GM19239 (cell line): ENCODE data around the gene DDN.

Experiments
- DNase-seq: peaks from one replicate; pipeline ENCODE4 v3.0.0; 2011; ENCODE audit warnings: low spot score; ENCODE audit not compliant: insufficient read length
- FAIRE-seq: peaks from 2 replicates; lab custom pipeline; 2011; peaks lifted over from hg19 to GRCh38; lab: Jason Lieb, UNC

Gene DDN

GRCh38 chr12:48999371-49000131 is at the start of gene DDN:
Gene DDN (minus strand): TSS chr12:48999375. CDS start chr12:48999287, 88 bp downstream.
- FAIRE-seq, result peak; percentile 4
- DNase-seq, result no peak

- DNase-seq, result no peak
- no peak for FAIRE-seq
Observed at GRCh38 chr12:49048953-49049352, 49.8 kb upstream of the DDN start.

GRCh38 chr12:49046129-49046895 is 47.1 kb upstream of the DDN start:
- DNase-seq (no peak), FAIRE-seq (no peak)

GRCh38 chr12:49044660-49045059 is 45.5 kb upstream of the DDN start:
- FAIRE-seq (no peak), DNase-seq (no peak)

- DNase-seq (peak; percentile 77), FAIRE-seq (peak; percentile 52)
Observed at GRCh38 chr12:49043856-49044258, 44.7 kb upstream of the DDN start.

GRCh38 chr12:49043241-49043640 is 44.1 kb upstream of the DDN start:
- FAIRE-seq (no peak), DNase-seq (no peak)

- DNase-seq, result no peak
- FAIRE-seq, result no peak
Observed at GRCh38 chr12:49041881-49042484, 42.8 kb upstream of the DDN start.

- DNase-seq, result no peak
Observed at GRCh38 chr12:49041036-49041880, 42.1 kb upstream of the DDN start.

GRCh38 chr12:49040364-49040855 is 41.2 kb upstream of the DDN start:
- no peak for DNase-seq
- no peak for FAIRE-seq

More at GRCh38 chr12:49041036-49041880, 42.1 kb upstream of the DDN start:
- no peak for FAIRE-seq

- FAIRE-seq (no peak), DNase-seq (no peak)
Observed at GRCh38 chr12:49039421-49040363, 40.5 kb upstream of the DDN start.

- FAIRE-seq (no peak), DNase-seq (no peak)
Observed at GRCh38 chr12:49038291-49038955, 39.2 kb upstream of the DDN start.

- FAIRE-seq (no peak), DNase-seq (no peak)
Observed at GRCh38 chr12:49037947-49038237, 38.7 kb upstream of the DDN start.

GRCh38 chr12:49037111-49037946 is 38.2 kb upstream of the DDN start:
- DNase-seq (no peak), FAIRE-seq (no peak)

GRCh38 chr12:49036029-49036428 is 36.9 kb upstream of the DDN start:
- FAIRE-seq (no peak), DNase-seq (no peak)

GRCh38 chr12:49034286-49034622 is 35.1 kb upstream of the DDN start:
- no peak for DNase-seq
- FAIRE-seq, result no peak

GRCh38 chr12:49033611-49034285 is 34.6 kb upstream of the DDN start:
- DNase-seq (no peak), FAIRE-seq (no peak)

- no peak for FAIRE-seq
- DNase-seq, result no peak
Observed at GRCh38 chr12:49032679-49033447, 33.7 kb upstream of the DDN start.
